ELF-1 (cell line): Measurements from ENCODE around the gene ZIC1.

ENCODE experiments used
- DNase-seq: peaks from one replicate; pipeline ENCODE4 v3.0.0-alpha.2; 2016; ENCODE audit warnings: low read depth, low spot score

The ZIC1 gene

DNA sequence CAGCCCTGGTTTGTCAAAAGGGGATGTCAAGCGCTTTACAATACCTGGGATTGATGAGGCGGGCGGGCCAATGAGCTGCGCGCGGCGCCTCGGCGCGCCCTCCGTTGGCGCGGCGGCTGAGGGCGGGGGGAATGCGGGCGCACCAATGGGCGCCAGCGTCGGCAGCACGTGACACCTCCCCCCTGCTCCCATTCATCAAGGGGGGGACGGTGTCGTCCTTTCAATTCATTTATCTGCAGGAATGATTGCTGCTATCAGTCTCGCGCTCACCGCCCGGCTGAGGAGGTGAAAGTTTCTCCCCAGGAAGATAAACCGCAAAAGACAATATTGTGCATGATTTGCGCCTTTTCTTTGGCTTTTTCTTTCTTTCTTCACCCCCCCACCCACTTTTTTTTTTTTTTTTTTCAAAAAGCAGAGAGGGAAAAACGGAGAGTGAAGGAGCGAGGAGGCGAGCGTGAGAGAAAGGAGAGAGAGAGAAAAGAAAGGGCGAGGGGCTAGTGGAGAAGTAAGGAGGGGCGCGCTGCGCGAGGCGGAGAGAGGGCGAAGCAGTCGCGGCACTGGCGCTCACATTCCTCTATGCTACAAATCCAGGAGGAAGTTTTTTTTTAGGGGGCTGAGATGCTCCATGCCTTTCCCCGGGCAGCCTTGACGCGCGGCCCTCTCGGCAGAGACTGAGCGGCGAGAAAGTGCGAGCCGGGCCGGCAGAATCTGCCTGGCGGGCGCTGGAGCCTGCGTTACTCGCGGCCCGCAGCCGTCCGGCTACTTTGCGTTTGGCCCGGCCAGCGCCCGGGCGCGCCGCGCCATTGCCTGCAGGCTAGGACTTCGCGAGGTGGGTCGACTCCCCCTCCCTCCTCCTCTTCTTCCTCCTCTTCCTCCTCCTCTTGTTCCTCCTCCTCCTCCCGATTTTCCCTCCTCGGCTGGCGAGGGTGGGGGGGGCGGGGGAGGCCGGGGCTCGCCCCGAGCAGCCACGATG is at the start of gene ZIC1:
TSS of gene ZIC1 (plus strand) at position 223 of the 973 bp plus-strand sequence. CDS start at position 971, 748 bp downstream.
- DNase-seq: peak; percentile 92

DNA sequence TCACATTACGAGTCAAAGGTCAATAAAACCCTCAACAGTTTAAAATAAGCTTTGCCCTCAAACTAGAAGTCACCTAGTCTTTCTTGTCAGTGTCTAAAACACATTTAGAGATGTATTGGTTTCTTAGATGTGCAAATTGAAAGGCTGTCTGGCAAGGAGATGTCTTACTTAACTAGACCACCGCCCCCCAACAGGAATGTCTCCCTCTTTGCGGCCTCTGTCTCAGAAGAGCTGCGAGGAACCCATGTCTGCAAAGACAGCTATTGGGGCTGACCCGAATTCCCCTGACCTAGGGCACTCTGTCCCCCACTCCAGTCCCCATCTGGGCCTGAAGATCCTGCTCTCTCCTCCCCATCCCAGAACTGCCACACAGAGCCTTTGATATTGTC is 49.1 kb upstream of the ZIC1 start:
- peak; percentile 5 for DNase-seq

DNA sequence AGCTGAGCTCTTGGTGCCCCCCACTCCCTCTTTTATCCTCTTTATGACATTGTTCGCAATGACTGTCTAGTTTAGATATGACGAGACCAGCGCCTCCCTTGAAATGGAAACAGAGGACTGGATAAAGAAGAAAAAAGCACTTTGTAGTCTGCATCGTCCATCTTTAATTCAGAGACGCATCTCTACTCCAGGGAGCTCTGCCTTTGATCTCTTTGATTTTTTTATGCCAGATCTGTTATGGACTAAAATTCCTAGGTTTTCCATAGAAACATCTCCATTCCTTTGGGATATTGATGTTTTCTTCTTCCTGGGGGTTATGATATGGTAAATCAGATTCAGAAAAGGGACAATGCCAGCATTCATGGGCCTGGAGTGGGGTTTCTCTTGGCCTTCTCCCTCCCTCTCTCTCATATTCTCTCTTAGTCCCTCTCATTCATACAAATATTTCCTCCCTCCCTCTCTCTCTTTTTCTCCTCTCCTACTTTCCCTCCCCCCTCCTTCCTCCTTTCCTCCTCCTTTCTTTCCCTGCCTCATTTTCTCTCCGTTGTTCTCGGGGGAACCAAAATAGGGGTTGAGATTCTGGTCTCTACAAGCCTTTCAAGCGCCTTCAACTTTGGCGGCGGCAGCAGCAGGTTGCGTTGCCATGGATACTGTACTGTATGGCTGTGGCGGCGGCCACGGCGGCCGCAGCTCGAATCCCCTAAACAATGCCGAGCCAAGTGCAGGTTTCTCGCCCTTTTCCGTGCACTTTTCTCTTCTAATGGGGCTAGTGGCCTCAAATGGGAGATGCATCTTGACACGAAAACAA is 48.3 kb upstream of the ZIC1 start:
- DNase-seq: peak; percentile 36

DNA sequence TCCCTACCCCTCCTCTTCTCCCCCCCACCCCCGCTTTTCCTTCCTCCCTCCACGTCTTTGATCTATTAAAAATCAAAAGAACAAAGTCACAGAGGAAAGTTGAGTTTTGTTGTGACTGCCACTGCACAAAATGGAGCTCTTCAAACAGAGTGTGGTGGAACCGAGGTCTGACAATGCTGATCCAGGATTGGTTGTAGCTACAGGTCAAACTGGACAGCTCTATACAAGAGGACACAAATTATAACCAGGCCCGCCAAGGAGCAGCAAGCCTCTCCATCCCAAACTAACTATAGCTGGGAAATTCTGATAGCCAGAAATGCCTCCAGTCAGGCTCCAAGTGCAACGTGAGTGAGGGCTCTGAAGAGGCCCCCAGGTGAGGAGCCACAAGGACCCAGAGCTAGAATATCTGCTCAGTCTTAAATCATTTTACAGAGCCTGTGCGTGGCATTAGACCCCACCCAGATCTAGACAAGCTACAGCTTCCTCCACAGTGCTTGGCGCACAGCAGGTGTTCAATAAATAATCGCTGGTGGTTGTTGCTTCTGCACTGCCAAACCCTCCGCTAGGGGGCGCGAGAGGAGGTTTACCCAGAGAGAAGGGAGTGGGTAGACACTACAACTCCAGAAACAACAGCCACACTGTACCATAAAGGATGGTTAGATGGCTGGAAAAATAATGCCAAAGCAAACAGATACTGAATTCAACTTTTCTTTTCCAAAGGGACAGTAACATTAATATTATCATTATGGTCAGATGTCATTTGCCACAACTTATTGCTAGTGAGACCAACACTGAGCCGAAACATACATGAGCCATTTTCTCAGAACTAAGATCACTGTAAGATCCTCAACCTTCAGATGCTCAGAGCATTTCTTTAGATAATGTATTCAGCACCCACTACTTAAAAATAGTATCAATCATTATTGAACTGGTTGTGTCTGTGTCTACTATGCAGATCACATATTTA is 47.4 kb upstream of the ZIC1 start:
- peak; percentile 78 for DNase-seq

DNA sequence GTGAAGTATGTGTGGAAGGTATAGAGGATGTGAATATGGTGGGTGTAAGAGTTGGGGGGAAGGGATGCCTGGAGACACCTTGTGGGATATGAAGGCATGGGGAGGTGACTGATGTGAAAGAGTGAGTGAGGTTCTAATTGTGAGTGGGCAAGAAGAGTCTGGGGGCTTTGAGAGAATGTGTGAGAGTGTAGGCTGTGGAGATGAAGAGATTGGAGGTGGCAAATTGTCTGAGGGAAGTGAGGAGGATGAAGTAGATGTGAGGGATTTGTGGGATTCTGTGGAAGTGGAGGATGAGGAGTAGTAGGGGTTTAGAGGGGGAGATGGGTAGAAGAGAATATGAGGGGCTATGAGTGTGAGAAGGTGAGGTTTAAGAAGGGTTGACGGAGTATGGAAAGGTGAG is 44.4 kb upstream of the ZIC1 start:
- no peak for DNase-seq

DNA sequence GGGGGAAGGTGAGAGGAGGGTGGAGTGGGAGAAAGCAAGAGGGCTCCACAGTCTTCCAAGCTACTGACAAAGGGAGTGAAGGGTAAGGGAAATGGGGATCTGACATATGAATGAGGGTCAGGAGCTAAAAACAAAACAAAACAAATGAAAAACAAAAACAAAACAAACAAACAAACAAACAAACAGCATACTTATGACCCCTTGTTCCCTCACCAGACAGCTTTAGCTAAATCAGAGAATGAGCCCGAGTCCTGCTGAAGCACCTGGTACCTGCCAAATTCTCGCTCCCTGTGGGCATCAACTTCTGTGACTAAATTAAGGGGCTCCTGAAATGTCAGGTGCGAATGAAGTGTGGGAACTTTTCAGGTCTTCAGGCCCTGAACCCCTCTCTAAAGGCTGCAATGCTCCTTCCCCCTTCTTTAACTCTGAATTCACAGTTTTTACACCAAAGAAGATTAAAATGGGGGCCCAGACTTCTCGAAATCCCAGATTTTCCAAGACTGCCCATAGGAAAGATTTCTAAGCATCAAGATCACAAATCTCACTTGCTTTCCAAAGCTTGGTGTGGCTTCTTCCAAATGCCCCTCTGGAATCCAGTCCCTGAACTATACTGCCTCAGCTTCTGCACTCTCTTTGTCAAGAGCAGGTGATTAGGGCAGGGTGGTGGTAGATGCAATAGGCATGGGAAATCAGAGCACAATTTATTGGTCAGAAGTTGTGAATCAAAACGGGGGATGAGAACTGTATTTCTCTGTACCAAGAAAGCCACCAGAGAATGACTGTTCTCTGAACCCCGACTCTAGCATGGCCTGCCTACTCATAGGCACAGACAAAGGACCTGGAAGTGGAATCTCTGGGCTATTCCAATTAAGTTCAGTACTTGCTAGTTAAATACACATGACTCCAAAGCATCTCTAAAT is 43.7 kb upstream of the ZIC1 start:
- no peak for DNase-seq

DNA sequence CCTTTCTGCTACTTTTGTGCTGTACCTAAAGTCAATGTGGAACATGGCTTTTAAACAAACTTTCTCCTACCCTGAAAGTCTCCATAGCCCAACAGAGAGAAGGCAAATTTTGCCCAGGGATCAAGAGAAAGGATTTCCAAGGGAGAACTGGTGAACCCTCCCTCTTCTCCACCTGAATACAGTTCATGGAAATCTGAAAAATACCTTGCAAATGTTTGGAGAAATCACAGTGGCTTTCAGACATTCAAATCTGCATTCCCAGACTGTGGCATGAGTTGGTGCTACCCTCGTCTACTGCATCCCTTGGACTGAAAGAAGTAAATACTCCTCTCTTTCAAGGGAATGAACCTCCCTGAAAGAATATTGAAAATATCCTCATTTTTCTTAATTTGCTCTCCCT is 41.5 kb upstream of the ZIC1 start:
- no peak for DNase-seq

DNA sequence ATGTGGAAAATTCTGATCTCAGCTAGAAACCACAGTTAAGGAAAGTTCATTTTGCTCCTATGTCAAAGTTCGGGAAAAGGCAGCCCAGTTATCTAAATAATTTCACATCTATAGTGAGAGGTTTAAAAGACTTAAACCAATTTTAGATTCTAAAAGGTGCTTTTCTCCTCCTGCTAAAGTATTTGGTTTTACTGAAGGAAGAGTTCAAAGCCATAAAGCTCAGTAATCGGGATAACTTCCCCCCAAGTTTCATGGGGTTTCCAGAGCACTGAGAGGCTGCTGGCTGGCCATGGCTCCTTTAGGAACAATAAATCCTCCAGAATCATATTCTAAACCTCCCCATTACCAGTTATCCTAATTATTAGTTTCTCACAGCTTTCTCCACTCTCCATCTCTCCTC is 41.0 kb upstream of the ZIC1 start:
- peak; percentile 13 for DNase-seq

DNA sequence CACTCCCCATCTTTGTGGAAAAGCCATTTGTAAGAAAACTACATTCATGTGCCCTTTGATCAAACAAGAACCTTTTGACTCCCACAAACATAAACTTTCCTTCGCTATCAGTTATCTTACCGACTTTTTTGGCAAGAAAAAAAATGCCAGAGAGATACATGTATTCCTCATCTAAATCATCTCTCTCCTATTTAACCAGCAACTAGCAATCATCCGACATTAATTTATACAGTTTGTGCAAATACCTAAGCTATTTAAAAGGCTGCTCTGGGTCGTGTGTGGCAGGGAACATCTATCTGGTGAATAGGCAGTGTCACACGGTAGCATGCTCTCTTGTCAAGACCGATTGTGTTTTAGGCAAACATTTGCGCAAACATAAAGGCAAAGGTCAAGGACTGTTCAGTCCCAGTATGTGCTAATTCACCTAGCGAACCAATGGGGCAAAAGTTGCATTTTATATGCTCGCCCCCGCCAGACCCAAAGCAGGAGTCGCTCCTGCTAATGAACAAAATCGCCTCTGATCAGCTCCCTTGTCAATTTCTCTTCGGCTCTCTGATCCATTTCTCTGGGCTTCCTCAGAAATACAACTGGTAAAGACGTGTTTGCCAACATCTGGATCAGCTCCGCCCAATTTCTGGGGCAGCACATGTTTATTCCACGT is 40.5 kb upstream of the ZIC1 start:
- DNase-seq: peak; percentile 24

DNA sequence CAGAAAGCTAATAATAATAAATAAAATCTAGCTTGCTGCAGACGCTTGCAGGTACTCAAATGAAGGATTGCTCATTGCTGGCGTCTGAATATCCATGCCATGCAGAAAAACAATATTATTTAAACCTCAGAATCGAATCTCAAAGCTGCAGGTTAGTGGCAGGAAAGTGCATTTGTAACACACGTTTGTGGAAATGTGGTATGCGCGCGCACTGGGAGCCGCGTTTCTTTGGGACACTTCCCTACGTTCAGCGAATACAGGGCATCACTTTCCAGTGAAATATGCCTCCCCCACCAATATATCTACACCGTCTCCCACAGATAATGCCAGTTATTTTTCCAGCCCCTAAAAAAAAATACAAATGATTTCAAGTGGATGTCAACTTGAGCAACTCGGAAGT is 39.9 kb upstream of the ZIC1 start:
- DNase-seq: no peak

DNA sequence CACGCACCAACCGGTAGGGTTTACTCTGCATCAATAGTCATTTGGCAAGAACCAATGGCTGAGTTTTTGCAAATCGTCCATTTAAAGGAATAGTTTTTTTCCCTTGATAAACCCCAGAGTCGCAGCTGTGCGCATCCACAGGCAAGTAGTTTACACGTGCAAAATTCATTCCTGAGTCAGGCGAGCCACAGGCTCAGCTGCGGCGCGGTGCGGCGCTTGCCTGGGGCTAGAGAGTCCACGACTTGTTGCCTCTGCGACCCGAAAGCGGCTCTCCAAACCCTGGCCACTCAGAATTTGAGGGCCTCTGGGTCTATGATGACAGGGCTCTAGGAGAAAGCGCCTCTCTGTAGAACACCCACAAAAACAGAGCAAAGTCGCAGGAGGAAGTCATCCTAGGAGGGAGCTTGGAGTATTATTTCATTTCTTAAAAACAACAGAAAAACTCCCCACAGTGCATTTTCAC is 39.5 kb upstream of the ZIC1 start:
- DNase-seq: peak; percentile 61

DNA sequence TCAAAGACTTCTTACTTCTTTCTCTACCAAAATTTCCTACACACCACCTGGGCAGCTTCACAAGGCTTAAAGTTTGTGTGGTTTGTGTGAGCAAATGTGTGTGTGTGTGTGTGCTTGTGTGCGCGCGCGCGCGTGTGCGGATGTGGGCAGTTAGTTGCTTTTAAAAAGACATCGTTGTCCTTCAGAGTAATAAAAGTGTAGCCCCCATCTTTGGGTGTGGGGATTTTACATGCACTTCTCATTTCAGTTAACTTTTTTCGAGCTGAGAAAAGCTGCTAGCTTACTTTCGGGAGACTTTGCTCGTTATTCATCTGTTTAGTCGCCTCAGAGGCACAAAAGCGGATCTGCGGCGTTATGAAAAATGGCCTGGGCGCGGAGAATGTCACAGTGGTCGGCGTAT is 38.8 kb upstream of the ZIC1 start:
- peak; percentile 13 for DNase-seq

DNA sequence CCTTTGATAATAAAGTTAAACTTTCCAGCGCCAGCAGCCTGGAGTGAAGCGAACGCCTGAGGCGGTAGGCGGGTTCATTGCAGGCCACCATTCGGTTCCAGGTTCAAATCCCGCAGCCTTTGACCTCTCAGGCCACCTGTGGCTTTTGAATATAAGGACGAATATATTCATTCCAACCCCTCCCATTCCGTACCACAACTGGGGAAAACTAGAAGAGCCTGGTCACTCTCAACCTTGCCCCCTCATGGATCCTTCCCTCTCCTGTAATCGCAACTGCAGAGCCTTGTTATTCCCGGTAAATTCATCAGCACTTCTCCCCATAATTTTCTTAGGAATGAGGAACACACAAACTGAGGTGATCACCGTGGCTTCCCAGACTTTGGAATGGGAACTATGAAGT is 38.0 kb upstream of the ZIC1 start:
- DNase-seq: peak; percentile 62

DNA sequence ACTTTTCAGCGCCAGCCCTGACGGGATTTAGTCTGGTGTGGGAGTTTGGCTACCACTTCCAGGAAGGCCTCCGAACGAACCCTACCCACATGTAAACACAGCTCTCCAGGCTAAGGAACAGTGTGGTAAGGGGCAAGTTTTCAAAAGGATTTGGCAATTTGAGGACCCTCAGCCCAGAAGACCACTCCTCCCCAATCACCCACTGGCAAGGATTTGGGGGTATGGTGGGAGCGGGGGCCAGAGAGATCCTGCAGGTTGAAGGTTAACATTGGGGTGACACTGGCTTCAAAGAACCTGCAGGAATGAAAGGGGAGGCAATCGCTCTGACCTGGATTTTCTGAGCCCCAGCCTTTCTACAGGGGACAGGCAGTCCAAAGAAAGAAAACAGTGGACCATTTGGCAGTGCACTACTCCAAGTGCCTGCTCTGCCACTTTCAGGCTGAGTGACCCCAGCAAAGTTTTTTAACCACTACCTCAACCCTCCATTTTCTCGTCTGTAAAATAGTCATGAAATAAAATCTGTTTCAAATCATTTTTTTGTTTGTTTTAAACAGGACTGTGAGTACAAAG is 37.3 kb upstream of the ZIC1 start:
- peak; percentile 10 for DNase-seq

DNA sequence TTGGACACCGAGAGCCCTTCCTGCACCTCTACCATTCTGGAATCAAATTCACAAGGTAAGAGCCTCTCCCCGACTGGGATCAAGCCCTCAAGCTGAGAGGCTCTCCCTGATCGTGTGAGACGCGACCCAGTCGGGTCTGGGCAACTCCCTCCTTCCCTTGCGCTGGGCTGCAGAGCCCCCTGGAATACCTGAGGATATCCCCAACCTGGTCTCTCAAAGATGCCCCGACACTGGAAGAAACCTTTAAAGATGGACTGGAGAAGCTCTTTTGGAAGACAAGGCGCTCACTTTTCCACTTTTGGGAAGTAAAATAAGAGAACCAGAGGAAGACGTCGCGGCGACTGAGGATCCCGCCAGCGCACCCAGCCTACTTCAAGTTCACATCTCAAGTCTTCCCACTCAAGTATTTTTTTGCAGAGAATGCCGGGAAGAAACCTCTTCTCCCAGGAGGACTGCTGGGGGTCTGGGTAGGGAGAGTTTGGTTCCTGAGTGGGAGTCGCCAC is 36.6 kb upstream of the ZIC1 start:
- DNase-seq: peak; percentile 18

DNA sequence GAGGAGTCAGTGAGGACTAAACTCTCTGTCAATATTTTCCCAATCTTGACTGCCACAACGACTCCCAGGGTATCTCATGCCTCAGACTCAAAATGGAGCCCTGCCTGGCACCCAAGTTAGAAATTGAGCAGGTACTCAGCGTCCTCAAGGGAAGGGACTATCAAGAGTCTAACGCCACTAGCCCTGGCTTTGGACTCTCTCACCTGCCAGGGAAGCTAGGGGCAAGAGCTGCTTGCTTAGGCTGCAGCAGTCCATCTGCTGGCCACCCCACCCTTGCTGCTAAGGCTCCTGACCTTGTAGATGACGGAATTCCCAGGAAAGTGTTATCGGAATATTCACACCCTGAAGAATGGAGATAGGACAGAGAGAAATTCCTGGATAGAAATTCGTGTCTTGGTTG is 35.9 kb upstream of the ZIC1 start:
- DNase-seq: peak; percentile 8

DNA sequence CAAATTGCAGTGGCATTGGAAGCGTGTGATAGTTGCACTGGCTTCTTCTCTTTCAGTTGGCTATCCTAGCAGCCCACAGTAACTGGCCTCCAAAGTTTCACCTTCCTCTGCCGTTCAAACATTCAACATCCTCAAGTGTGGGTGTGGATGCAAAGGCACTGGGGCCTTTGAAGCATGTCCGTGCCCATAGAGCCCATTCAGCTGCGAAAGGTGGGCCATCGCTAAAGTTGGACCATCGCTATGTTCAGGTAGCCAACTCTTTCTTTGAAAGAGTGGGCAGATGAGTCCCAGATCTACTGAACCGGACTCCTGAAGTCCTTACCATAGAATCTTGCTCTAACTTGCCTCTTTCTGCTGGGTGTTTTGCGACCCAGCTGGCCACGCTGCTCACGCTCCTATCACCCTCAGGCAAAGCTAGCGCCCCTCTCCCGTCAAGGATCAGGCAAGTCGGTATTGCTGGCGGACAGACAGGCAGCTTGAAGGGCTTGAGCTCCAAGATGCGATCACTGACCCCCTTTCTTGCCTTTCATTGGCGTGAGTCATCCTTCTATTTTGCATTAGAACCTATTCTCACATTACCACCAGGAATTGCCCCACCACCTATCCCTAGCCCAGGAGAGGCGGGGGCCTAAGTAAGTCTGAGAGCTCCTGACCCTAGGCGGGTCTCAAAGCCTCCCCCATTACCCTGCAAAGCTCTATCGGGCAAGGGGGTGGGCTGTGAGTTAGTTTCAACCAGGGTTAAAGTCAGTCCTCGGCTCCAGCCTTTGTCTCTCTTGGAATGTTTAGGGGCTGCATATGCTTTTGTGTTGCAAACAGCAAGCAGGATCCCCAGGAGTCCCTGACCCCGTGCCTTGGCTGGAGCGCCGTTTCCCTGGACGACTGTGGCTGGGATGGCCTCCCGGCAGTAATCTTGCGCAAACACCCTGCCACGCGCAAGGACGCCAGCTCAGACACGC is 31.5 kb upstream of the ZIC1 start:
- peak; percentile 85 for DNase-seq

DNA sequence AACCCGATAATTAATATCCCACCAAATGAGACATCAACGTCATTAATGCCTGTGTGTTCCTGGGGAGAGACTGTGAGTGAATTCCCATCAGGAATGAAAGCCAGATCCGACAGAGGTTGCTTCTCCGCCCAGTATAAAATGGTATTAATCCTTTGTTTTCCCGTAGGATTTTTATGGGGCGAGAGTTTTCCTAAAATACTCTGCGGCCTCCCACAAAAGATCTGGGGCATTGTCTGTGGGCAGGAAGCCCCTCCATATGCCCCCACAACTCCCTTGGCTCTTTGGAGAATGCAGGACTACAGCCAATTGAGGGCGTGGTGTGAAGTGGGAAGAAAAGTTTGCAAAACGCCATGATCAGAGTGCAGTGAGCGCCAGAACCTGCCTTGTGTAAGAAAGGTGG is 29.5 kb upstream of the ZIC1 start:
- no peak for DNase-seq
